Right lobe of liver (tissue), 6 donors: ENCODE data around the gene SPDYC. TPM values are rescaled to one million over a fixed set of nuclear protein-coding genes. Genes with fewer than 3 reads are reported as not detected.

Experiments used
- ATAC-seq, 4 donors: fragments of 200-7000 bp; cut with Tn5 transposase; one replicate each; pipeline ENCODE4 v1.9.1; 2020; ENCODE audit warnings: mild to moderate bottlenecking in 4 of 4, moderate library complexity in 4 of 4
- DNase-seq, 3 donors: peaks; one replicate each; pipeline ENCODE4 v3.0.0-alpha.2; 2020
- H3K27ac ChIP-seq, 3 donors: fragments of 200-600 bp; one replicate each; pipeline ENCODE4 v1.8.0; 2022
- H3K27me3 ChIP-seq, 2 donors: fragments of 200-600 bp; one replicate each; pipeline ENCODE4 v1.8.0; 2022
- H3K36me3 ChIP-seq, 4 donors: fragments of 200-600 bp; sonication (generic) in 1 of 4; one replicate each; pipeline versions ENCODE4 v1.5.1 to v1.8.0; 2017 to 2022; ENCODE audit warnings: control low read depth in 1 of 4
- H3K4me1 ChIP-seq, 4 donors: fragments of 200-600 bp; sonication (generic) in 1 of 4; one replicate each; pipeline versions ENCODE4 v1.5.1 to v1.8.0; 2017 to 2022; ENCODE audit warnings: control low read depth in 1 of 4
- H3K4me3 ChIP-seq, 3 donors: fragments of 200-600 bp; one replicate each; pipeline ENCODE4 v1.8.0; 2022
- H3K9me3 ChIP-seq, 4 donors: fragments of 200-600 bp; sonication (generic) in 1 of 4; one replicate each; pipeline versions ENCODE4 v1.5.1 to v1.8.0; 2017 to 2022; ENCODE audit warnings: control low read depth in 1 of 4
- CTCF ChIP-seq, 4 donors: fragments of 200-600 bp in 3 of 4; fragments of 450-650 bp in 1 of 4; IDR thresholded peaks; one replicate each; pipeline versions ENCODE4 v1.5.1 to v1.8.0; 2016 to 2022; ENCODE audit warnings: antibody characterized with exemption in 4 of 4, mild to moderate bottlenecking in 2 of 4
- POLR2A ChIP-seq: fragments of 450-650 bp; IDR thresholded peaks from one replicate; pipeline ENCODE4 v1.6.1; 2017; ENCODE audit warnings: antibody characterized with exemption, mild to moderate bottlenecking
- WGBS: methylation state at CpG from one replicate; pipeline ENCODE4 v1.1.6; 2018; ENCODE audit warnings: low coverage, low lambda C conversion rate; ENCODE audit not compliant: insufficient coverage; ENCODE audit errors: missing lambda C conversion rate; 5-methylcytosine and 5-hydroxymethylcytosine counted together
- intact Hi-C, 2 donors: fragments of 100-400 bp; cut with DNase I; formaldehyde crosslinking; loops; one replicate each; pipeline versions ENCODE4 v1.11.2 to v1.14.1; 2022
- total RNA-seq, 6 experiments: library from RNA; depleted of rRNA in 2 of 6; stranded (reverse); fragments of >200 nt in 2 of 6; fragmentation: NEBNext Ultra II Directional in 3 of 6; extraction: Animal tissue kit (Norgen Biotek cat#: 25700) in 3 of 6; gene quantifications; one replicate each; pipeline versions ENCODE4 v1.1.0 to v1.2.4, GENCODE V29; 2016 to 2023
- donor health status: DM: no; HTN: yes; CAD: no.
- donor health status: DM: no; HTN: no; CAD: no.
- donor health status: DM: no; HTN: no; CAD: no.
- donor health status: DM: no; HTN: yes; CAD: no.
- donor health status: DM: no; HTN: yes; CAD: no.

SPDYC gene
- total RNA-seq, 6 experiments from 2014 or later, result 0.49 to 1.8 (median 0.87) TPM; not detected in 2

- H3K9me3 ChIP-seq, result no peaks in the 10 kb centered on the region
- intact Hi-C loops, result no loop called here
- 10% methylated on average over 2 of the region's 2 CpGs for WGBS
- no peaks in the 10 kb centered on the region for H3K36me3 ChIP-seq
- peaks cover 0 to 22% (median 6%) of the 10 kb centered on the region in 4 donors for H3K4me1 ChIP-seq
- H3K27me3 ChIP-seq, result no peaks in the 10 kb centered on the region
- DNase-seq, result peak in 1 of 3 donors; percentile 19
- TF ChIP-seq CTCF (IDR thresholded peaks at IDR 0.05) (no peak), POLR2A (no peak)
- no peak overlapping the region for H3K4me3 ChIP-seq
- H3K27ac ChIP-seq, result no peak overlapping the region
- peak in 1 of 4 donors; percentile 2 for ATAC-seq
Observed at GRCh38 chr11:65163684-65164083, 6.3 kb upstream of the SPDYC start.

GRCh38 chr11:65165410-65166317 lies 4.4 kb upstream of the SPDYC start:
- no peaks in the 10 kb centered on the region for H3K27me3 ChIP-seq
- TF ChIP-seq POLR2A (no peak), CTCF (IDR thresholded peaks at IDR 0.05) (no peak)
- no peaks in the 10 kb centered on the region for H3K9me3 ChIP-seq
- peaks cover 0 to 22% (median 6%) of the 10 kb centered on the region in 4 donors for H3K4me1 ChIP-seq
- DNase-seq, result peak; percentile 43 to 81 (median 69)
- WGBS, result 15% methylated on average over 31 of the region's 31 CpGs
- peak; percentile 83 to 86 (median 84) for ATAC-seq
- intact Hi-C loops, result no loop called here
- no peaks in the 10 kb centered on the region for H3K36me3 ChIP-seq
- peak overlapping the region; percentile 15 to 54 (median 40) for H3K4me3 ChIP-seq
- peak overlapping the region; percentile 83 to 97 (median 84) for H3K27ac ChIP-seq

GRCh38 chr11:65166893-65167292 lies 3.1 kb upstream of the SPDYC start:
- Histone ChIP-seq H3K36me3 (no peaks in the 10 kb centered on the region), H3K4me1 (peaks cover 0 to 22% (median 6%) of the 10 kb centered on the region in 4 donors), H3K9me3 (no peaks in the 10 kb centered on the region), H3K4me3 (peak overlapping the region; percentile 15 to 54 (median 40)), H3K27ac (peak overlapping the region in 2 of 3 donors; percentile 84 to 97), H3K27me3 (no peaks in the 10 kb centered on the region)
- TF ChIP-seq CTCF (IDR thresholded peaks at IDR 0.05) (no peak), POLR2A (no peak)
- intact Hi-C loops, result no loop called here
- 35% methylated on average over 3 of the region's 3 CpGs for WGBS
- ATAC-seq (peak in 1 of 4 donors; percentile 3), DNase-seq (no peak)

- H3K4me3 ChIP-seq, result no peak overlapping the region
- WGBS, result 83% methylated on average over 3 of the region's 3 CpGs
- peak overlapping the region in 1 of 3 donors; percentile 97 for H3K27ac ChIP-seq
- H3K27me3 ChIP-seq, result no peaks in the 10 kb centered on the region
- ATAC-seq (no peak), DNase-seq (no peak)
- TF ChIP-seq POLR2A, result no peak
- TF ChIP-seq CTCF (IDR thresholded peaks at IDR 0.05), result no peak
- no peaks in the 10 kb centered on the region for H3K36me3 ChIP-seq
- intact Hi-C loops, result no loop called here
- H3K4me1 ChIP-seq, result peaks cover 0 to 22% (median 6%) of the 10 kb centered on the region in 4 donors
- no peaks in the 10 kb centered on the region for H3K9me3 ChIP-seq
Observed at GRCh38 chr11:65167656-65168055, 2.4 kb upstream of the SPDYC start.
